ENCODE data around the gene DNAJC16. TPM values are rescaled to one million over a fixed set of nuclear protein-coding genes. Genes with fewer than 3 reads are reported as not detected.
"Not testable (repeated sequence)": the region's sequence is repeated elsewhere in the genome, so short reads cannot be mapped to it uniquely, and the experiment has no call there.

DNAJC16 gene
- total RNA-seq, 3 donors from 2014 or later (not counting 1 experiment from before 2014, with no cell fraction given) = 18.6 to 22.8 (median 18.7) TPM

DNA sequence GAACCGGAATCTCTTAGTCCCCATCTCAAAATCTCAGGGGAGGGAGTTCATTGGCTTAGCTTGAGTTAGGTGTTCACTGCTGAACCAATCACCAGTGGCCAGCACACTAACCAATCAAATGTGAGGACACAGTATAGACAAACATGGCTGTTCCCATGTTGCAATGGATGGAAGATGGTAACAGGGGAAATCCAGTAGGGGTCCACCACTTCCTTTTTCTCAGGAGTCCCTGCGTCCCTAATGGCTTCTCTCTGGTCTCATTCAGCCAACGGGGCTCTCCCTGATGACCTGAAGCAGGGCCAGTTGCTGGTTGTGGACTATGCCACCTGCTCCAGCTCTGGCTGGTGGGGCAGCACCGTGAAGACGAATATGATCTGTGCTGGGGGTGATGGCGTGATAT lies 41.0 kb upstream of the DNAJC16 start:
- H3K4me1 Mint-ChIP-seq = no peaks in the 10 kb centered on the region

DNA sequence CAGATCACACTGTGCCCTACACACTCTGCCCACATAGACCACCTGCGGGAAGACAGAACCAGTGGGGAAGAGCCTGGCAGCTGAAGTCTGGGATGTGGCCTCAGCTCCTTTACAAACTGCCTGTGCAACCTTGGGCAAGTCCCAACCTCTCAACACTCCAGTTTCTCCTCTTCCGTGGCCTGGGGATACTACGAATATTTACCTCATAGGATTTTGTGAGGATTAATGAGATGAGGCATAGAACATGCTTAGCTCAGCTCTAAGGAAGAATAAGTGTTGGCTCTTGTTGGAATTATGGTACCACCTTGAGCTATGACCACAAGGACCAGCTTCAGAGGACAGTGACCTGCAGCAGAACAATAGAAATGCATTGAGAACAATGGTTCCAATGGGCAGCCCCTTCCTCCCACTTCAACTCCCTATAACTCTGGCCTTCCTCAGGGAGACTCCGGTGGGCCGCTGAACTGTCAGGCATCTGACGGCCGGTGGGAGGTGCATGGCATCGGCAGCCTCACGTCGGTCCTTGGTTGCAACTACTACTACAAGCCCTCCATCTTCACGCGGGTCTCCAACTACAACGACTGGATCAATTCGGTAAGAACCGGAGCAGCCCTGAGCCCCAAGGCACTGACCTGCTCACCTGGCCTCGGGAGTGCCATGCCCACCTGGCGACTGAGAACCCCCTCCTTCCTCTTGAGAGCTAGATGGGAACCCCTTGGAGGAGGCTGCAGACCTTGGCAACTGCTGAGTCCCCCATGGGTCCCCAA lies 39.6 kb upstream of the DNAJC16 start:
- H3K27ac Mint-ChIP-seq; intact Hi-C loops (cut with micrococcal nuclease); H3K4me1 ChIP-seq (ENCODE audit: control insufficient read depth, insufficient read depth, low read length); H3K4me3 Mint-ChIP-seq; H3K36me3 ChIP-seq (ENCODE audit: control insufficient read depth, insufficient read depth, low read length); H3K27me3 ChIP-seq (ENCODE audit: control insufficient read depth, insufficient read depth, low read length); H3K4me1 Mint-ChIP-seq; H3K27ac ChIP-seq (ENCODE audit: low read length); H3K4me3 ChIP-seq (ENCODE audit: low read length); H3K27me3 Mint-ChIP-seq (ENCODE audit: low read depth in 2 of 2); H3K36me3 Mint-ChIP-seq; H3K9me3 ChIP-seq (ENCODE audit: control insufficient read depth, insufficient read depth, low read length); DNase-seq; H3K9me3 Mint-ChIP-seq; ATAC-seq: not testable (repeated sequence)
- WGBS (ENCODE audit: insufficient coverage) = 96% methylated on average over 15 of the region's 17 CpGs

More for the DNA sequence above, 41.0 kb upstream of the DNAJC16 start:
- Mint-ChIP-seq H3K36me3 (no peaks in the 10 kb centered on the region), H3K27me3 (ENCODE audit: low read depth in 2 of 2) (no peaks in the 10 kb centered on the region), H3K4me3 (no peak overlapping the region), H3K9me3 (no peaks in the 10 kb centered on the region), H3K27ac (no peak overlapping the region)
- no peak for DNase-seq
- no peaks in the 10 kb centered on the region for H3K36me3 ChIP-seq (ENCODE audit: control insufficient read depth, insufficient read depth, low read length)
- WGBS (ENCODE audit: insufficient coverage) = 88% methylated on average over 6 of the region's 6 CpGs
- TF ChIP-seq, protein P1, sequence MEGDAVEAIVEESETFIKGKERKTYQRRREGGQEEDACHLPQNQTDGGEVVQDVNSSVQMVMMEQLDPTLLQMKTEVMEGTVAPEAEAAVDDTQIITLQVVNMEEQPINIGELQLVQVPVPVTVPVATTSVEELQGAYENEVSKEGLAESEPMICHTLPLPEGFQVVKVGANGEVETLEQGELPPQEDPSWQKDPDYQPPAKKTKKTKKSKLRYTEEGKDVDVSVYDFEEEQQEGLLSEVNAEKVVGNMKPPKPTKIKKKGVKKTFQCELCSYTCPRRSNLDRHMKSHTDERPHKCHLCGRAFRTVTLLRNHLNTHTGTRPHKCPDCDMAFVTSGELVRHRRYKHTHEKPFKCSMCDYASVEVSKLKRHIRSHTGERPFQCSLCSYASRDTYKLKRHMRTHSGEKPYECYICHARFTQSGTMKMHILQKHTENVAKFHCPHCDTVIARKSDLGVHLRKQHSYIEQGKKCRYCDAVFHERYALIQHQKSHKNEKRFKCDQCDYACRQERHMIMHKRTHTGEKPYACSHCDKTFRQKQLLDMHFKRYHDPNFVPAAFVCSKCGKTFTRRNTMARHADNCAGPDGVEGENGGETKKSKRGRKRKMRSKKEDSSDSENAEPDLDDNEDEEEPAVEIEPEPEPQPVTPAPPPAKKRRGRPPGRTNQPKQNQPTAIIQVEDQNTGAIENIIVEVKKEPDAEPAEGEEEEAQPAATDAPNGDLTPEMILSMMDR (IDR thresholded peaks at IDR 0.05) = no peak
- H3K27ac ChIP-seq (ENCODE audit: low read length) = no peak overlapping the region
- H3K4me3 ChIP-seq (ENCODE audit: low read length) = no peak overlapping the region
- no peaks in the 10 kb centered on the region for H3K4me1 ChIP-seq (ENCODE audit: control insufficient read depth, insufficient read depth, low read length)
- intact Hi-C loops (cut with micrococcal nuclease) = no loop called here
- ATAC-seq = no peak
- no peaks in the 10 kb centered on the region for H3K9me3 ChIP-seq (ENCODE audit: control insufficient read depth, insufficient read depth, low read length)
- H3K27me3 ChIP-seq (ENCODE audit: control insufficient read depth, insufficient read depth, low read length) = no peaks in the 10 kb centered on the region

DNA sequence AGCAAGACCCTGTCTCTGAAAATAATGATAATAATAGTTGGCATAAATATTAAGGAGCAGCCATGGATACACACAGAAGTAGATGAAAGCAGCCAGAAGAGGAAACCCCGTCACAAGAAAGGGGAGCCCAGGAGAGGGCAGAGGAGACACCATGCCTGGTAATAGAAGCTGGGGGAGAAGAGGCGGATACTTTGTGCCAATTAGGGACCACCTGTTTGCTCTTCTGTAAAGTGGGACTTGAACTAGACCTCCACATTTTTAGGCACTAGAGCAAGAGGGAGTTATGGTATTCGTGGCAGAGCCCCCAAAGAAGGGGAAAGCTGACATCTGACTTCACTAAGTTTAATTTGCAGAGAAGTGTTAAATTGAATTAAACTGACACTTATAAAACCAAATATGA lies 38.3 kb upstream of the DNAJC16 start:
- DNase-seq = no peak
- intact Hi-C loops (cut with micrococcal nuclease) = no loop called here

DNA sequence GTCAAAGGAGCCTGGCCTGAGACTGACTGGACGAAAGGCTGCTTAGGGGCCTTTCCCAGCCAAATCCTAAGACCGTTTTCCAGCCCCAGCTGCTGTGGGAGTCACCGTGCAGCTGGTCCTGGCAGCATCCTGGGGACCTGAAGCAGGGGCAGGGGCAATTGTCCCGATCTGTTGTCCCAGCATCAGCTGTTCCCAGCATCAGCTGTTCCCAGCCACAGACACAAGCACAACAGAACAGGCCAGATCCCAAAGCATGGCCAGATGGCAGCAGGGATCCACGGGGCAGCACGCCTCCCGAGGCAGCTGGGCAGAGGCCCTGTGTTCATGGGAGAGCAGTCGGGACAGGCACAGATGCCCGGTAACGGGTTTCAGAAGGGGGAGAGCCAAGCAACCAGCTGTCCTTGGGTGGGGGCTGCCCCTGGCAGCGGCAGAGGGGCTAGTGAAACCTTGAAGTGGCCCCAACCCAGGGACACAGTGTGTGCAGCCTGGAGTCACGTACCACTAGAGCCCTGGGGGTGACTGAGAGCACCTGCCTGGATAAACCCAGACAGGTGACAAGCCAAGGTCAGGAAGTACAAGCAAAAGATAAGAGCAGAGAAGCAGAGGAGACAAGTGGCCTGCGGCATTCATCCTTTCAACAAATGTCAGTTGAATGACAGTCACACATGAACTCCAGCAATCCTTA lies 37.5 kb upstream of the DNAJC16 start:
- Histone ChIP-seq H3K36me3 (ENCODE audit: control insufficient read depth, insufficient read depth, low read length) (peaks cover 23% of the 10 kb centered on the region), H3K27me3 (ENCODE audit: control insufficient read depth, insufficient read depth, low read length) (no peaks in the 10 kb centered on the region), H3K27ac (ENCODE audit: low read length) (no peak overlapping the region), H3K4me3 (ENCODE audit: low read length) (no peak overlapping the region), H3K9me3 (ENCODE audit: control insufficient read depth, insufficient read depth, low read length) (no peaks in the 10 kb centered on the region), H3K4me1 (ENCODE audit: control insufficient read depth, insufficient read depth, low read length) (no peaks in the 10 kb centered on the region)
- intact Hi-C loops (cut with micrococcal nuclease) = no loop called here
- ATAC-seq (no peak), DNase-seq (no peak)
- 89% methylated on average over 13 of the region's 13 CpGs for WGBS (ENCODE audit: insufficient coverage)
- TF ChIP-seq, protein P1 (IDR thresholded peaks at IDR 0.05) = no peak
- no peaks in the 10 kb centered on the region for H3K27me3 Mint-ChIP-seq (ENCODE audit: low read depth in 2 of 2)
- no peaks in the 10 kb centered on the region for H3K9me3 Mint-ChIP-seq
- no peak overlapping the region for H3K27ac Mint-ChIP-seq
- H3K4me3 Mint-ChIP-seq = no peak overlapping the region
- no peaks in the 10 kb centered on the region for H3K4me1 Mint-ChIP-seq
- H3K36me3 Mint-ChIP-seq = no peaks in the 10 kb centered on the region

More for the DNA sequence above, 38.3 kb upstream of the DNAJC16 start:
- no peak overlapping the region for H3K27ac Mint-ChIP-seq
- H3K27ac ChIP-seq (ENCODE audit: low read length) = no peak overlapping the region
- no peak overlapping the region for H3K4me3 ChIP-seq (ENCODE audit: low read length)
- no peaks in the 10 kb centered on the region for H3K27me3 Mint-ChIP-seq (ENCODE audit: low read depth in 2 of 2)
- no peaks in the 10 kb centered on the region for H3K4me1 Mint-ChIP-seq
- H3K36me3 Mint-ChIP-seq = no peaks in the 10 kb centered on the region
- H3K4me1 ChIP-seq (ENCODE audit: control insufficient read depth, insufficient read depth, low read length) = no peaks in the 10 kb centered on the region
- H3K36me3 ChIP-seq (ENCODE audit: control insufficient read depth, insufficient read depth, low read length) = peaks cover 15% of the 10 kb centered on the region
- TF ChIP-seq, protein P1 (IDR thresholded peaks at IDR 0.05) = no peak
- H3K4me3 Mint-ChIP-seq = no peak overlapping the region
- H3K9me3 ChIP-seq (ENCODE audit: control insufficient read depth, insufficient read depth, low read length) = no peaks in the 10 kb centered on the region
- no peaks in the 10 kb centered on the region for H3K9me3 Mint-ChIP-seq
- WGBS (ENCODE audit: insufficient coverage) = 95% methylated on average over 3 of the region's 3 CpGs
- ATAC-seq = no peak
- no peaks in the 10 kb centered on the region for H3K27me3 ChIP-seq (ENCODE audit: control insufficient read depth, insufficient read depth, low read length)

DNA sequence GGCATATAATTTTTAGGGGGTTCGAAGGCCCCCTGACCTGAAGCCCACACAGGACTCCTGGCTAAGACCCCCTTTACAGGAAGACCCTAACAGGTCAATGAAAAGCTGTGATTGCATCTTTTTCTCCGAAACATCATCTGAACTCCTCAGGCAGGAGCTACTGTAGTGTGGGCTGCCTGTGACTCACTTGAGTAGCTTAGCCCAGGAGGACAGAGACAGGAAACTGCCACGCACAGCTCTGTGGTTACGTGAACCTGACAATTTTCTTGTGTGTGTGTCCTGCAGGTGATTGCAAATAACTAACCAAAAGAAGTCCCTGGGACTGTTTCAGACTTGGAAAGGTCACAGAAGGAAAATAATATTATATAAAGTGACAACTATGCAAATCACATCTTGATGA lies 35.6 kb upstream of the DNAJC16 start:
- H3K36me3 ChIP-seq (ENCODE audit: control insufficient read depth, insufficient read depth, low read length) = peaks cover 29% of the 10 kb centered on the region

More for the DNA sequence above, 35.6 kb upstream of the DNAJC16 start:
- H3K27ac ChIP-seq (ENCODE audit: low read length); intact Hi-C loops (cut with micrococcal nuclease); DNase-seq; H3K4me1 Mint-ChIP-seq; H3K27ac Mint-ChIP-seq; H3K36me3 Mint-ChIP-seq; H3K4me3 ChIP-seq (ENCODE audit: low read length); H3K4me1 ChIP-seq (ENCODE audit: control insufficient read depth, insufficient read depth, low read length); ATAC-seq; H3K27me3 Mint-ChIP-seq (ENCODE audit: low read depth in 2 of 2); H3K9me3 Mint-ChIP-seq; H3K9me3 ChIP-seq (ENCODE audit: control insufficient read depth, insufficient read depth, low read length); H3K4me3 Mint-ChIP-seq; H3K27me3 ChIP-seq (ENCODE audit: control insufficient read depth, insufficient read depth, low read length): not testable (repeated sequence)
- WGBS (ENCODE audit: insufficient coverage) = 56% methylated on average over 4 of the region's 4 CpGs

All from natural killer cell (primary cell).